HG03469 (cell line): Measurements from ENCODE around the gene LARP4B.

ENCODE experiments used
- ATAC-seq: cut with Tn5 transposase; IDR thresholded peaks from one replicate; pipeline ENCODE4 v1.9.1; 2021; ENCODE audit warnings: mild to moderate bottlenecking, moderate library complexity, moderate number of reproducible peaks; ENCODE audit not compliant: unreplicated experiment

Gene LARP4B

DNA sequence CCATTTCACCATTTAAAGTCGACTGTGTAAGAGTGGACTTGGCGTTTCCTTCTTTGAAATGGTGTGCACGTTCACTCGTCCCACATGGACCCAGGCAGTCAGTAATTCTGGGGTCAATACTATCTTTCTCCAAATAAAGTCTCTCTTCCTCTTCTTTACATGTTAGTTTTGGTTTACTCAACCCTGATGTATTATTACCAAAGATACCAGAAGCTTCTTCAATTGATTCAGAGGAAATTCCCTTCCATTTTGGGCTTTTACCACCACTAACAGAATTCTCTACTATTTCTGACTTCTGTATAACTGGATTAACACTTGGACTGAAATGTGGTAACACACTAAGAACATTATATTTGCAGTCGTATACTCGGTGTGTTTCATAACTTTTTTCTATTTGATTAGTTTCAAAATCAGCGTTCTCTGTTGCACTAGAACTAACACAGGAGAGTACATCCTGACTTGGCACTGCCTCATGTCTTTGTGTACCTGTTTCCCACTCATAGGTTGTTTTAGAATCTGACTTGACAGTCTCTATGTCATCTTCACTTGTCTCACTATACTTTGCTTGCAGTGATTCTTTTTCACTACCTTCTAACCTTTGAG is 60.8 kb downstream of the LARP4B start:
- ATAC-seq = no peak

DNA sequence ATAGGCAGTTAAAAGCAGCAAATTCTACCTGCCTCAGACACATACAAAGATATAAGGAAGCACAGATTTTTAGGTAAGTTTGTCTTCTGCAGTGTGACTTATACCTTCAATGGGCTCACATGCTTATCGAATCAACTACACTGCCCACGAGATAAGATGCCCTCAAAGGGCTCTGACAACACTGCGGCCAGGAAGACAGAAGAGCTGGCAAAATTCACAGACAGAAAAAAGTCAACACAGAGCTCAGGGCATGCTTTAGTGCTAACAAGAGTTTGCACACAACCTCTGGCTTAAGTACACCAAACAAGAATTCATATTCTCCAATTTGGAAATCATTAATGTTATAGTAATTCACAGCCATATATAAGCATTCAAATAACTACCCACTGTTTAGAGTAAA is 62.3 kb downstream of the LARP4B start:
- no peak for ATAC-seq

DNA sequence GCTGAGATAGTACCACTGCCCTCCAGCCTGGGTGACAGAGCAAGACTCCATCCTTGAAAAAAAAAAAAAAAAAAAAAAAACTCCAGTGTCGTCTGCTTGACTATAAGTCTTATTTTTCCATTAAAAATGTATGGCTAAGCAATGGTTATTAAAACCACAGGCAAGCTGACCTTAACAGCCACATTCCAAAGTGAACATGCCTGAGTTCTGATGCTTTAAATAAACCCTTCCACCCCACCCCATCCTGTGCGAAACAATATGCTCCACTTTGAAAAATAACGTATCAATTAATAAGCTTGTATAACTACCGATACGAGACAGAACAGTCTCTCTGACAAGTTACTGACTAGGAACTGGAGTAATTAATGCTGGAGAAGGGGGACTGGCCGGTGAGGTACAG is 63.7 kb downstream of the LARP4B start:
- no peak for ATAC-seq

DNA sequence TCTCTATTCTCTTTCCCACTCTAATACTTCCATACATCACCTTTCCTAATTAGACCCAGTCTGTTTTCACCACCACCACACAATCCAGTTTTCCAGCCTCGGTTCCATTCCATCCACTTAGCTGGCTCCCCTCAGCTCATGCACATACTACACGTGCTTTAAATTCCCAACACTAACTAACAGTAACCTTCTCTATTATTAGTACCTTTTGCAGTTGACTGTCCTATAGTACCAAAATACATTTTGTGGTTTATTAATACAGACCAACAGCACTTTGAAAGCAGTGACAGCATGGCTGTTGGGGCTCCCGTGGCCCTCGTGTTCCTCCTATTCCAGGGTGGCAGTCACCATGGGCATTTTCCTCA is 64.9 kb downstream of the LARP4B start:
- ATAC-seq = no peak

DNA sequence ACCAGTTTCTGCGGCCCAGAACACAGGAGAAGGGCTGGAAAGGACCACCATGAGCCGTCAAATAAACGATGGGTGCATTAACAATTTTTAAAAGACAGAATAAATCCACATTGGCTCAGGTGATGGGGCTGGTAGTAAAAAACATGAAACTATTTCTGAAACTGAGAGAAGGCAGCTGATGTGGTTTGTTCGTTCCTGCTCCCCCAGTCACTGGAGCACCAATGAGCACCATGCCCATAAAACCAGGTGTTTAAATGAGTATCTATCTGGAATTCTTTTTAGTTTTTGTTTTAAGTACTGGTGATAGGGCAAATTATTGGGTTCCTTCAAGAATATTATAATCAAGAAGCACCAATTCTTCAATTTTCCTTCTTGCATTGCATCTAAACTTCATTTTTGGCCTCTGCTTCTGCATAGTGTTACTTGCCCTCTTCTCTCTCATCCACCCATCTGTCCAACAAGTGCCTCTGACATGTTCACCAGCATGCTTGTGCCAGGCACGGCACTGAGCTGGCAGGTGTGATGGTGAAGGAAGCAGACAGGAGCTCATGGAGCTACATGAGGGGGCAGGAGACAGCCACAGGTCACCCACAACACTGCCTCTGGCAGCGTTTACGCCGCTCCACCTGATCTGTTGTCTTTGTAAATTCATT is 65.5 kb downstream of the LARP4B start:
- no peak for ATAC-seq

DNA sequence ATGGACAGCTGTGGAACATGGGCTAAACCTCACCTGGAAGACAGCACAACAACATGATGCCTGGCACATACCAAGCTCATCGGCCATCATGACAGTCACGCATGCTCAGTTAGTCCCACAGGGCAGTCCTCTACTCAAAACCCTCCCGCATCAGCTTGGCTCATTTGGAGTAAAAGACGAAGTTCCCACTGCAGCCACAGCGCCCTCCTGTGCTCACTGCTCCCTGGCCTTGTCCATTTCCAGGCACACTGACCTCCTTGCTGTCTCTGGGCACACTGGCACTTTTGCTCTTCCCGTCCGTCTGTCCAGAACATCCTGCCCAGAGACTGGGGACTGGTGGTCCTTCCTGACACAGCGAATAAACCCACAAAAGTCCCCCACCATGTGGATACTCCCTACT is 66.2 kb downstream of the LARP4B start:
- ATAC-seq = no peak

DNA sequence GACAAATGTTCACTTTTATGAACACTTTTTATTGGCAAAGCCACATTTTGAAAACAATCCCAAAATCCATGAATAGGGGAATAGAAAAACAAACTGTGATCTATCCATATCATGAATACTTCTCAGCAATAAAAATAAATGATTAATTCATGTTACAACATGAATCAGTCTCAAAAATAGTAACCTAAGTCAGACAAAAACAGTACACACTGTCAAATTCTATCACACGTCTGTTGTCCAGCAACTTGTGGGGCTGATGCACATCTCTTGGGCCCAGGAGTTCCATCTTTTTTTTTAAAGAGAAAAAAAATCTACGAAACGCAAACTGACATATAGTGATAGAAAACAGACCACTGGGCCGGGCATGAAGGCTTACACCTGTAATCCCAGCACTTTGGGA is 71.0 kb downstream of the LARP4B start:
- no peak for ATAC-seq

DNA sequence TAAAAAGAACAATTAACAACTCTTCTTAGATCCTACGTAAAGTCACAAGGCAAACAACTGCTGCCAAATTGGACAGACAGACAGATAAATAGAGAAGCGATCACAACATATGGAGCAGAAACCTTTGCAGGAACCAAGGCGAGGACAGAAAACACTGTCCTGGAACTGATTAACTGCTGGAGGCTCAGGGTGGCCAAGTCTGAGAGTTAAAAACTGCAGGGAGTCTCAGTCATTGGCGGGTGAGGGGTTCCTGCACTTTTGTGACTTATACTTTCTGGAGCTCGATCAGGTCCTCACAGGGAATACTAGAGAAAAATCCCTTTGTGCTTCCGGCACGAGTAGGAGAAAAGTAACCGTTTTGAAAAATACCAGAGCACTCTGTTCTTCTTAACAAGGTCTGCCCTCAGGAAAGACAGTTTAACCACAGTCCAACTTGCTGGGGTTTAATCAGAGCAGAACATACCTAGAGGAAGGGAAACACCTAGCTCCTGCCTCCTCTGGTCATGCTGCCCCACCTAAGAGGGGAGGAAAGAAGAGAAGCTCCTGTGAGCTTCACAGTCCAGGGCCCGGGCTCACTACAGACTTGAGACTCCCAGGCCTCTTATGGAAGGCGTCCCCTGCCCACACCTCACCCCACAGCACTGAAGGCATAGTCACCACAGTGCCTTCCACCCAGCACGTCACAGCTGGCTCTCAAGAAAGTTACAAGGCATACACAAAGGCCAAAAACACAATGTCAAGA is 74.9 kb downstream of the LARP4B start:
- no peak for ATAC-seq

DNA sequence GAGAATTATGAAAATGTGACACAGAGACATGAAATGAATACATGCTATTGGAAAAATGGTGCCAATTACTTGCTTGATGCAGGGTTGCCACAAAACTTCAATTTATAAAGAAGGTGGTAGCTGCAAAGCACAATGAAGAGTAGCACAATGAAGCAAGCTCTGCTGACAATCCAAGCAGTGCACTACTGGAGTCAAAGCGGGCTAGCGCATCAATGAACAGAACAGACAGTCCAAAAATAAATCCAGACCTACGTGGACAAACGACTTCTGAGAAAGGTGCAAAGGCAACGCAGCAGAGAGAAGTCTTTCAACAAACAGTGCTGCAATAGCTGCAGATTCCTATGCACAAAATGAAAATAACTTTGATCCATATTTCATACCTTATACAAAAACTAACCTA is 75.8 kb downstream of the LARP4B start:
- no peak for ATAC-seq

DNA sequence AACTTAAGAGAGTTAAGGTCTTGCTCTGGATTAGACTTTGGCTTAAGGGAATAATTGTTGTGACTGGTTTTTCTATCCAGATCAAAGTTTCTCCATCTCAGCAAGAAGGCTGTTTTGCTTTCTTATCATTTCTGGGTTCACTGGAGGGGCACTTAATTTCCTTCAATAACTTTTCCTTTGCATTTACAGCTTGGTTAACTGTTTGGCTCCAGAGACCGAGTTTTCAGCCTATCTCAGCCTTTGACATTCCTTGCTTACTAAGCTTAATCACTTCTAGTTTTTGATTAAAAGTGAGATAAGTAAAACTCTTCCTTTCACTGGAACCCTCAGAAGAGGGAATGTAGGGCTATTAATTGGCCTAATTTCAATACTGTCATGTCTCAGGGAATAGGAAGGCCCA is 76.4 kb downstream of the LARP4B start:
- no peak for ATAC-seq

DNA sequence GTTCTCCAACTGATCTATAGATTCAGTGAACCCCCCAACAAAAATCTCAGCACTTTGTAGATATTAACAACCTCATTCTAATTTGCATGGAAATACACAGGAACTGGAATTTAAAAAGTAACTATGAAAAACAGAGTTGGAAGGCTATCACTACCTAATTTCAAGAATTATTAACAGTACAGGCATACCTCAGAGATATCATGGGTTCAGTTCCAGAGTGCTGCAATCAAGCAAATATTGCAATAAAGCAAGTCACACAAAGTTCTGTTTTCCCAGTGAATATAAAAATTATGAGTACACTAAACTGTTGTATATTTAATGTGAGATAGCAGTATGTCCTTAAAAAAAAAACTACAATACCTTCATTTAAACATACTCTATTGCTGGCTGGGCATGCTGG is 78.5 kb downstream of the LARP4B start:
- no peak for ATAC-seq

DNA sequence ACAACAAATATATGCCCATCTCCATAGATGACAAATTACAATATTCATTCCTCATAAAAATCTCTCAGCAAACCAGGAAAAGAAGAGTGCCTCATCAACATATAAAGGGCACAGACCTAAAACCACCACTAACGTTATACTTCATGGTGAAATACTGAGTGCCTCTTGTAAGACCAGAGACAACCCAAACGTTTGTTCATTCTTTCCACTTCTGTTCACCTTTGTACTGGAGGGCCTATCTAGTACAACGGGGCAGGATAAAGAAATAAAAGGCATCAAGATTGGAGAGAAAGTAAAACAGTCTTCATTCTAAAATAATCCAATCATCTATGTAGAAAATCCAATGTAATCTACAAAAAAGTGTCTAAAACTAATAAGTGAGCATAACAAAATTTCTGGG is 79.1 kb downstream of the LARP4B start:
- no peak for ATAC-seq

DNA sequence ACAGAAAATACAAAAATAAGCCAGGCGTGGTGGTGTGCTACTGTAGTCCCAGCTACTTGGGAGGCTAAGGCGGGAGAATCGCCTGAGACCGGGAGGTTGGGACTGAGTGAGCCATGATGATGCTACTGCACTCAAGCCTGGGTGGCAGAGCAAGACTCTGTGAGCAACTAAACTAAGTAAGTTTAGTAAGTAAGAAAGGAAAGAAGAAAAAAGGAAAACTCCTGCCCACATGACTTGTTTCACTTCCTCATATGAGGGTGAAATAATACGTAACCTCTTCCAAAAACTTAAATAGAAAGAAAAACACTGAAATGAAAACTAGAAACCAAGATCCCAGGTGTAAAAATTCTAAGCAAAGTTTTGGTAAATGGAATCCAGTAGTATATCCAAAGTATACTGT is 79.6 kb downstream of the LARP4B start:
- peak; percentile 81 for ATAC-seq

DNA sequence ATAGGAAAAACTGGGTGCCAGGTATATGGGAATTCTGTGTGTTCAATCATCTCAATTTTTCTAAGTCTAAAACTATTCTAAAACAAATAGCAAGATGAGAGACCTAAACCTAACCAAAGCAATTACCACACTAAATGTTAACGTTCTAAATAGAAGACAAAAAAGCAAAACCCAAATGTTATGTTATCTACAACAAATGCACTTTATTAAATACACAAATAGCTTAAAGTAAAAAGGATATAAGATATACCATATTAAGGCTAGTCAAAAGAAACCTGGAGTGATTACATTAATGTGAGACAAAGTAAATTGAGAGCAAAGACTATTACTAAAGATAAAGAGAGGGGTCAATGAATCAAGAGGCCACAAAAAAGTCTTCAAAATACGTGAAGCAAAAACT is 81.4 kb downstream of the LARP4B start:
- ATAC-seq = no peak

DNA sequence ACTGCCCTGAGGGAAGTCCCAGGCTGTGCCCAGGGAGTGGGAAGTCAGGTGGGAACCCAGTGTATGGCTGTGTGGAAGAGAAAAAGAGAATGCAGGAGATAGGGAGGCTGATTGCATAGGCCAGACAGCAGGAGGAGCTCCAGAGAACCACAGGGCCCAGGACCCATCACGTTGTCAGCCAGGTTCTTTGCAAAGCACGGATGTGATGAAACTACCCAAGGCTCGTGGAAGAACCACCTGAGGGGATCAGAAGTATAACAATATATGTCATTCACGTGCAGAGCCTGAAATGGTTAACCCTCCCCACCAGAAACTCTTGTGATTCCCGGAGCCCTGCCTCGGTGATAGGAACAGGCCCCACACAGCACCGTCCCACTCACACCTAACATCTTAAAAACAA is 83.6 kb downstream of the LARP4B start:
- no peak for ATAC-seq

DNA sequence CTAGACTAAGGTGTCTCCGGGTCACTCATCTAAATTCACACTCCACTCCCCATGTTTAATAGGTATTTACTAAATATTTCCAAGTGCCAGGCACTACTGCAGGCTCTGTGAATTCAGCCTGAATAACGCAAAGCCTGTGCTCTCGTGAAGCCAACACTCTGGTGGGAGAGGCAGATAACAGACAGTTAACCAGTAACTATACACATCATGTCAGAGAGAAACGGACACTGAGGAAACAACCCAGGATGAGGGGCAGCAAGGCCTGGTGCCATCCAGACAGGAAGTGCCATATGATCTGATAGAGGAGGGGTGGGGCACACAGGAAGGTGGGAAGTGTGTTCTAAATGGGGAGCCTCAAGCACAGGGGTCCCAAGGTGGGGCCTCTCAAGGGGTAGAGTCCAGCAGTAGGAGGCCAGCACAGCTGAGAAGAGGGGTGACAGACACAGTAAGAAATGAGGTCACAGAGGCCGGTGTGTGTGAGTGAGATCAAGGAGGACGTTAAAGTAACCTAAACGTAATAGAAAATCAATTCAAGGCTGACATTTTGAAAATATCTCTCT is 85.3 kb downstream of the LARP4B start:
- no peak for ATAC-seq

DNA sequence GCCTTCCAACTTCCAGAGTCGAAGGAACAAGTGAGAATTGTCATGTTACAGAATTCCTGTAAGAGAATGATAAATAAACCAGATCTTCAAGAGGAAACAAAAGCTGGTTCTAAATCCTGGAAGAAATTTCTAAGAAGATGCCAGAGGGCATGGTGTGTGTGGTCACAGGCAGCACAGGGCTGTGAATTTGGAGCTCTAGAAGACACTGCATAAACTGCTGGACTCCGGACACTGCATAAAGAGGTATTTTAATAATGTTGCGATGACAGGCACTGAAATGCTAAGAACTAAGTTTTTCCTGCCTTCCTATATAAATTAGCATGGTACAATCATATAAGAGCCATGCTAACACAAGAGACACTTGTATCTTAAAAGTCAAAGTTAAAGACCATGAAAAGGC is 86.0 kb downstream of the LARP4B start:
- ATAC-seq = no peak

DNA sequence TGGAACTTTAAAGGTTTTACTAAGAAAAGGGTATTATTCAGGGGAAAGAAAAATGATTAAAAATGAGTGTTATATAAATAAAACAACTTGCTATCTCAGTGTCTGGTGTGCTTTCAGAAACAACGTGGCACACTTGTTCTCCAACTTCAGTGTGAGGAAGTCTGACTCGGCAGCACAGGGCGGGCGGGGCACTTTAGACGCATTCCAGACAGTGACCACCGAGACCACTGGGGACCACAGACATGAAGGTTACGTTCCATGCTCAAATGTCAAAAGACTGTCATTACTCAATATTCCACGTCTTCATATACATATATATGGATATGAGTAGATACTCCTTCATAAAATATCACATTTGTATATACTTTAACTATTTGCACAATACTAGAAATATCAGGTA is 87.0 kb downstream of the LARP4B start:
- no peak for ATAC-seq

DNA sequence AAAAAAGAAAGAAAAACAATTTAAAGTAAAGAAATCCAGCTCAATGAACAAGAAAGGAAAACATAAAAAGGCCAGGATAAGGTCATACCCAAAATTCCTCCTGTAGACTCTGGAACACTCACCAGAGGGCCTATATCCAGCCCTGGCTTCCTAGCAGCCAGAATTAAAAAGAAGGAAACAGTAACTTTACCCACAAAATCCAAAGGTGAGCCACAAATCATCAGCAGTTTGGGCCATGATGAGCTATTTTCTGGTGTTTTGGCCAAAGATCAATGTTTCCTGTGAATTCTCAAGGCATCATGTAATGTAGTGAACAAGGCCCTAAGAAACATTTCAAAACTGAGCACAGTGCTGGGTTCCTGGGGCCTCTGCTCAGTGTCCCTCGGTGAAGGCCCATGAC is 87.8 kb downstream of the LARP4B start:
- no peak for ATAC-seq

DNA sequence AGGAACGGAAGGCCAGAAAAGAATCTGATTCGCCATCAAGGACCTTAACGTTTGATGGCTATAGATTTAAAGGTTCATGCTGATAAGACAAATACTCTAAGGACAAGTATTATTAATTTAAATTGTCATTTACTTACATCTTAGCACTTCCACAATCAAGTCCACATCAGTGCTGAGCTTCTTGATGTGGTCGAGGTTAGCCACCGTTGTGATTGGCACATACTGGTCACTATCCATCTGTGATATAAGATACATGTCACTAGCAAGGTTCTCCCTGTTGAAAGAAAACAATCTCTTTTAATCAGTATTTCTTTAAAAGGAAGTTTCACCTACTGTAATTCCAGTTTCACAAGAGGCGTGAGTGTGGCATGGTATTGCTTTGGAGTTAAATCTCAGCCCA is 88.7 kb downstream of the LARP4B start:
- ATAC-seq = no peak

DNA sequence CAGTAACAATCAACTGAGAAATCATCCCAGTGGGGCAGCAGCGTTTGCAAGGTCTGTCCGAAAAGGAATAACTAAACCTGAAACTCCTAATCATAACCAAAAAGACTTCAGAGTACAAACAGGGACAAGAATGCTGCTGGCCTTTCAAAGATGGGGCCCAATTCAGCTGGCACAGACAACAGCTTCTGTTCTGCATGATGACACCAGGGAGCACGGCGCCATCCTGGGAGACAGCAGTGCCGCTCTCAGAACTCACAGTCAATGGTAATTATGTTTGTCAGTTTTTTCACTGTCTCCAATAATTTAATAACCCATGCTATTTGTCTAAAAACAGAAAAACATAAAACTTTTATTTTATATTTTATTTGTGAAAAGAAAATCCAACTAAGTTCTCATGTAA is 90.0 kb downstream of the LARP4B start:
- no peak for ATAC-seq

DNA sequence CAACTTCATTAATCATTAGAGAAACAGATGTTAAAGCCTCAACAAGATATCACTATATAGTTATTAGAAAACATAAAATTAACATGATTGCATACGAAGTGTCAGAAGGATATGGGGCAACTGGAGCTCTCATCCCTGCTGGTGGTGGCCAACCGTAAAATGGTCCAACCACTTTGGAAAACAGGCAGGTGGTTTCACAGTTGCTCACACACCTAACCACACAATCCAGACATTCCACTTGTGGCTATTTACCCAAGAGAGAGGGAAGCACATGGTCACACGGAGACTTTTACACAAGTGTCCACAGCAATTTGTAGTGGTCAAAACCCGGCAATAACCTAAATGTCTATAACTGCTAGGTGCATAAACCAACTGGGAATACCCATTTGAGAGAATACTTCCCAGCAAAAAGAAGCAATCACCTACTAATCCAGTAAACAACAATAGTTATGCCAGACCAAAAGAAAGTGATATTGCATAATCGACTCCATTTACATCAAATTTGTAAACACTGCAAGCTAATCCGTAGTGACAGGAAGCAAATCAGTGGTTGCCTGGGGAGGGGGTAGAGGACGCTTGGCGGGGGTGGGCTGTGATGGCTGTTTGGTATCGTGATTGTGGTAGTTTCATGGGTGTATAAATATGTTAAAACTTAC is 91.8 kb downstream of the LARP4B start:
- no peak for ATAC-seq
